ENCODE data around the gene CPT1B. TPM values are rescaled to one million over a fixed set of nuclear protein-coding genes. Genes with fewer than 3 reads are reported as not detected.

The CPT1B gene
- total RNA-seq, 1 donor from 2014 or later, result 12.7 TPM

- Histone ChIP-seq H3K4me1 (no peaks in the 10 kb centered on the region), H3K4me3 (no peak overlapping the region), H3K9me3 (no peaks in the 10 kb centered on the region), H3K27me3 (peaks cover 39% of the 10 kb centered on the region), H3K36me3 (no peaks in the 10 kb centered on the region), H3K27ac (no peak overlapping the region)
- DNase-seq (no peak), ATAC-seq (no peak)
- intact Hi-C loops (cut with DNase I), result no loop called here
- TF ChIP-seq, protein P1, sequence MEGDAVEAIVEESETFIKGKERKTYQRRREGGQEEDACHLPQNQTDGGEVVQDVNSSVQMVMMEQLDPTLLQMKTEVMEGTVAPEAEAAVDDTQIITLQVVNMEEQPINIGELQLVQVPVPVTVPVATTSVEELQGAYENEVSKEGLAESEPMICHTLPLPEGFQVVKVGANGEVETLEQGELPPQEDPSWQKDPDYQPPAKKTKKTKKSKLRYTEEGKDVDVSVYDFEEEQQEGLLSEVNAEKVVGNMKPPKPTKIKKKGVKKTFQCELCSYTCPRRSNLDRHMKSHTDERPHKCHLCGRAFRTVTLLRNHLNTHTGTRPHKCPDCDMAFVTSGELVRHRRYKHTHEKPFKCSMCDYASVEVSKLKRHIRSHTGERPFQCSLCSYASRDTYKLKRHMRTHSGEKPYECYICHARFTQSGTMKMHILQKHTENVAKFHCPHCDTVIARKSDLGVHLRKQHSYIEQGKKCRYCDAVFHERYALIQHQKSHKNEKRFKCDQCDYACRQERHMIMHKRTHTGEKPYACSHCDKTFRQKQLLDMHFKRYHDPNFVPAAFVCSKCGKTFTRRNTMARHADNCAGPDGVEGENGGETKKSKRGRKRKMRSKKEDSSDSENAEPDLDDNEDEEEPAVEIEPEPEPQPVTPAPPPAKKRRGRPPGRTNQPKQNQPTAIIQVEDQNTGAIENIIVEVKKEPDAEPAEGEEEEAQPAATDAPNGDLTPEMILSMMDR (IDR thresholded peaks at IDR 0.05), result no peak
Measured at GRCh38 chr22:50606165-50606945, 28.1 kb upstream of the CPT1B start.

GRCh38 chr22:50605613-50606074 lies 27.4 kb upstream of the CPT1B start:
- no peak overlapping the region for H3K27ac ChIP-seq
- H3K4me1 ChIP-seq, result no peaks in the 10 kb centered on the region
- intact Hi-C loops (cut with DNase I), result no loop called here
- no peak for ATAC-seq
- TF ChIP-seq, protein P1 (IDR thresholded peaks at IDR 0.05), result no peak
- no peaks in the 10 kb centered on the region for H3K36me3 ChIP-seq
- DNase-seq, result no peak
- H3K27me3 ChIP-seq, result peaks cover 42% of the 10 kb centered on the region
- H3K4me3 ChIP-seq, result no peak overlapping the region
- no peaks in the 10 kb centered on the region for H3K9me3 ChIP-seq

DNA sequence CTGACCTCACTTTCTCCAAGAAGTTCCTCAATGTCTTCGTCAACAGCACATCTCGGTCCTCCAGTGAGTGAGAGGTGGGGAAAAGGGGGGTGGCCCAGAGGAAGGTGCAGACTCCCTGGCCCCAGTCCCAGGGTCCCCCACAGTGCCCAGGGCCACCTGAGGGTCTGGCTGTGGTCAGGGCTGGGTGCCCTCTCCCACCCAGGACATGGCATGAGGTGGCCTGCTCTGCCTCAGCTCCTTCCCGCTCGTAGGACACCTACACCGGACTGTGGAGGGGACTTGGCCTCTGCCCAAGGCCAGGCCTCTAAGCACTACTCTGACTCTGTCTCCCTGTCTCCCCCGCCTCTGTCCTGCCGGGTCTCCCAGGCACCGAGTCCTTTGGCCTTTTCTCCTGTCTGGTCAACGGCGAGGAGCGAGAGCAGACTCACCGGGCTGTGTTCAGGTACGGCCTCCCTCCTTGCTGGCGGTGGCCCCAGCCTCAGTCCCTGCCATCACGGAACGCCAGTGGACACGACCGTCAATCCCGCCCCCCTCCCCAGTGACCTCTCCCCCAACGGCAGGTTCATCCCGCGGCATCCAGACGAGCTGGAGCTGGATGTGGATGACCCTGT lies 26.9 kb upstream of the CPT1B start:
- Histone ChIP-seq H3K9me3 (no peaks in the 10 kb centered on the region), H3K27me3 (peaks cover 45% of the 10 kb centered on the region), H3K4me1 (no peaks in the 10 kb centered on the region), H3K27ac (no peak overlapping the region), H3K4me3 (no peak overlapping the region), H3K36me3 (no peaks in the 10 kb centered on the region)
- intact Hi-C loops (cut with DNase I), result no loop called here
- ATAC-seq (no peak), DNase-seq (no peak)
- TF ChIP-seq, protein P1 (IDR thresholded peaks at IDR 0.05), result no peak

GRCh38 chr22:50604256-50605001 lies 26.2 kb upstream of the CPT1B start:
- Histone ChIP-seq H3K27me3 (peaks cover 51% of the 10 kb centered on the region), H3K9me3 (no peaks in the 10 kb centered on the region), H3K4me3 (no peak overlapping the region), H3K4me1 (no peaks in the 10 kb centered on the region), H3K36me3 (no peaks in the 10 kb centered on the region), H3K27ac (no peak overlapping the region)
- TF ChIP-seq, protein P1 (IDR thresholded peaks at IDR 0.05), result no peak
- DNase-seq, result no peak
- intact Hi-C loops (cut with DNase I), result no loop called here
- no peak for ATAC-seq

DNA sequence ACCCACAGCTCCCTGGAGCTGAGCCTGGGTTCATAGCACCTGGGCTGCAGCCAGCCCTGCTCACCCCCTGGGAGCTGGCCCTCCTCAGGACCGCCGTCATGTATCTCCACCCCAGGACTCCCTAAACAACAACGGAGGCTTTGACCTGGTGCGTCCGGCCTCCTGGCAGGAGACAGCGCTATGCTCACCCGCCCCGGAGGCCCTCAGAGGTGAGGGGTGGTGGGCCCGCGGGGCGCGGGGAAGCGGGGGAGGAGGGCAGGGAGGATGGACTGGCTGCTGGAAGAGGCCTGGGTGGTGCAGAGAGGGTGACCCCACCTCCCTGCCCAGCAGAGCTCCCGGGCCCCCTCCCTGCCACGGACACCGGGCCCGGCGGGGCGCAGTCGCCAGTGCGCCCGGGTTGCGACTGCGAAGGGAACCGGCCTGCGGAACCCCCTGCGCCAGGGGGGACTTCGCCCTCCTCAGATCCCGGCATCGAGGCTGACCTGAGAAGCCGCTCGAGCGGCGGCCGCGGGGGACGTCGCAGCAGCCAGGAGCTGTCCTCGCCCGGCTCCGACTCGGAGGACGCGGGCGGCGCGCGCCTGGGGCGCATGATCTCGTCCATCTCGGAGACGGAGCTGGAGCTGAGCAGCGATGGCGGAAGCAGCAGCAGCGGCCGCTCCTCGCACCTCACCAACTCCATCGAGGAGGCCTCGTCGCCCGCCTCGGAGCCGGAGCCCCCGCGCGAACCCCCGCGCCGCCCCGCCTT lies 25.5 kb upstream of the CPT1B start:
- no peak overlapping the region for H3K4me3 ChIP-seq
- no peaks in the 10 kb centered on the region for H3K9me3 ChIP-seq
- TF ChIP-seq, protein P1 (IDR thresholded peaks at IDR 0.05), result no peak
- no peaks in the 10 kb centered on the region for H3K36me3 ChIP-seq
- H3K4me1 ChIP-seq, result no peaks in the 10 kb centered on the region
- intact Hi-C loops (cut with DNase I), result no loop called here
- H3K27me3 ChIP-seq, result peaks cover 59% of the 10 kb centered on the region
- no peak for DNase-seq
- ATAC-seq, result no peak
- H3K27ac ChIP-seq, result no peak overlapping the region
